ENCODE data around the gene DLX3. TPM values are rescaled to one million over a fixed set of nuclear protein-coding genes. Genes with fewer than 3 reads are reported as not detected.
"Not testable (repeated sequence)": the region's sequence is repeated elsewhere in the genome, so short reads cannot be mapped to it uniquely, and the experiment has no call there.

DLX3 gene
- 1 to 10 TPM; 2.9 to 3.0 TPM for polyA plus RNA-seq

DNA sequence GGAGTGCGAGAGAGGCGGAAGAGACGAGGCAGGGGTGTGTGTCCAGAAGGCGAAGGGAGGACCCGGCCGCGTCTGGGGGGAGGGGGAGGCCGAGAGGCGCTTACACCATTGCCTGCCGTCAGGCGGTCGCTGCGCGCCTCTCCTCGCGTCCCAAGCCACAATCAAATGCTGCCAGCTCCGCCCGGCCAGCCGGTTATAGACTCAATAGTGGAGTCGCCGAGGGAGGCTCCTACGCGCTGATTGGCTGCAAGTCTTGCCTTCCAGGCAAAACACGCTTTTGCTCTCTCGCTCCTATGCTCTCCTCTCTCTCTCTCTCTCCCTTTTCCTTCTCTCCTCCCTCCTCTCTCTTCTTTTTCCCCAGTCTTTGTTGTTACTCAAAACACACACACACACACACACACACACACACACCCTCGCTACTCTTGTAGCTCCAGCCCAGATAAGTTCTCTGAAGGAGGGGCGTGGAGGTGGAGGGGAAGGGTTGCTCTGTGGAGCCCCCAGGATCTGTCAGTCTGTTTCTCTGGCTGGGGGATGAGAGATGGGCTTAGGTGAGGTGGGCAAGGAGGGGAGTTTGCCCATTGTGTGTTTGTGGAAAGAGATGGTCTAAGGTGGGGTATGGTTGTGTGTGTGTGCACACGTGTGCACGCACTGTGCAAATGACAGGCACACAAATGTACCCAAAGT, at the start of gene DLX3:
Gene DLX3, minus strand, starts transcription at position 170 of the 684 bp plus-strand sequence. CDS start 226 bp downstream, outside the sequence.
- Histone ChIP-seq H3K4me1 (ENCODE audit: control insufficient read depth in 2 of 2, insufficient read depth in 2 of 2, low read length in 1 of 2) (peaks cover 10 to 33% of the 10 kb centered on the region in 2 donors), H3K36me3 (ENCODE audit: control insufficient read depth in 2 of 2, insufficient read depth in 2 of 2, low read length in 1 of 2) (peaks cover 0 to 2% of the 10 kb centered on the region in 2 donors), H3K27me3 (ENCODE audit: control insufficient read depth in 1 of 2, insufficient read depth in 2 of 2, low read length in 2 of 2) (peaks cover 0 to 6% of the 10 kb centered on the region in 2 donors), H3K4me3 (ENCODE audit: low read depth in 1 of 2, low read length in 2 of 2) (peak within 1 kb of the TSS; percentile 55 to 56), H3K27ac (ENCODE audit: low read depth in 2 of 2, low read length in 1 of 2) (peak within 1 kb of the TSS; percentile 13 to 44), H3K9me3 (ENCODE audit: control insufficient read depth in 2 of 2, insufficient read depth in 1 of 2, low read depth in 1 of 2, low read length in 1 of 2) (no peaks in the 10 kb centered on the region)
- 3 to 4% methylated on average over 28 to 29 of the region's 29 CpGs for WGBS, 2 donors

DNA sequence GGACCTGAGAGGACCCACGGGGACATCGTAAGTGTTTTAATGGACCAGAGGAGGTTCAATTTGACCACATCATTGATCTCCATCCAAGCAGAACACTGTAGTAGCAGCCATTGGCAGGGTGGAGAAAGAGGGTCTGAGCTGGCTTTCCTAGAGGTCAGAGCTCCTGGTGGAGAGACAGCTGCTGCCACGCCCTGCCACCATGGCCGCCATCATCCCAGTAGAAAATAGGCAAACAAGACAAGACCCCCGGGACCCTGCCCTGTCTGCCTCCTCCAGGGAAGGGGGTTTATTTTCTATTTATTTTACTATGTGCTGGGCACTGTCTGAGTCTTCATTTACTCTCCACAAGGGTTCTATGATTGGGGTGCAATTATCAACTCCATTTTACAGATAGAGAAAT, 49.5 kb upstream of the DLX3 start:
- Histone ChIP-seq H3K36me3 (ENCODE audit: control insufficient read depth in 2 of 2, insufficient read depth in 2 of 2, low read length in 1 of 2) (no peaks in the 10 kb centered on the region), H3K9me3 (ENCODE audit: control insufficient read depth in 2 of 2, insufficient read depth in 1 of 2, low read depth in 1 of 2, low read length in 1 of 2) (no peaks in the 10 kb centered on the region), H3K4me1 (ENCODE audit: control insufficient read depth in 2 of 2, insufficient read depth in 2 of 2, low read length in 1 of 2) (peaks cover 4 to 19% of the 10 kb centered on the region in 2 donors), H3K27me3 (ENCODE audit: control insufficient read depth in 1 of 2, insufficient read depth in 2 of 2, low read length in 2 of 2) (no peaks in the 10 kb centered on the region), H3K27ac (ENCODE audit: low read depth in 2 of 2, low read length in 1 of 2) (no peak overlapping the region), H3K4me3 (ENCODE audit: low read depth in 1 of 2, low read length in 2 of 2) (no peak overlapping the region)
- WGBS, 2 donors: 92 to 98% methylated on average over 5 of the region's 5 CpGs

DNA sequence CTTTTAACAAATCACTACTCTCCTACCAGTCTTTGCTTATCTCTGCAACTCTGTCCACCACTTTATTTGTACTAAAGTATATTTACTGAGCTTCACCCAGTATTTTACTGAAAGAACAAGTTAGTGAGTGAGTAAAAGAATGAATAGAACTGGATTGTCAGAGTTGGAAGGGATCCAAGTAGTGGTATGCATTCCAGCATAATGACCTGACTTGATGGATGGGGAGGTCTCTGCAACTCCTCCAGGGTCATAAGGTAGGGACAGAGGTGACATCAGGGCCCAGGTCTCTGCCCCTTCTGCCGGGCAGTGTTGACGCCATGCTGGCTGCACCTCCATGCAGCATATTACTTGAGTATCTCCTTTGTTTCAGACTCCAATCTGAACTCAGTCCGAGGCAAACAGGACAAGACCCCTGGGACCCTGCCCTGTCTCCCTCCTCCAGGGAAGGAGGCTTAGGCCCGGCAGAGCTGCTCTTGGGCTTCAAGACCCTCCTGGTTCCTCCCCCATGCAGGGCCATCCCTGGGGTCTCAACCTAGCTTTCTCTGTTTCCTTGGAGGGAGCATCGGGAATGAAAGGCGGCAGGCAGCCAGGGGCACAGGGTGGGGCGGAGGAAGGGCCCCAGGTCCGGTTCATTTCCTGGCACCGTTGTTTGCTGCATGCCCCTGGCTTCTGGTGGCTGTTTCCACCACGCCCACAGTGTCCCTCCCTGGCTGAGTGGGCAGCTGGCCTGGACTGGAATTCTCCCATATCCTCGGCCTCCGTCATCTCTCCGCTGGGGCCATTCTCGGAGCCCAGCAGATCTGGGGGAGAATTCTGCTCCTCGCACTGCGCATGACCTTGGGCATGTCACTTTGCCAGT, 48.5 kb upstream of the DLX3 start:
- Histone ChIP-seq H3K4me1 (ENCODE audit: control insufficient read depth in 2 of 2, insufficient read depth in 2 of 2, low read length in 1 of 2) (peaks cover 4 to 19% of the 10 kb centered on the region in 2 donors), H3K27ac (ENCODE audit: low read depth in 2 of 2, low read length in 1 of 2) (peak overlapping the region in 1 of 2 donors; percentile 38), H3K9me3 (ENCODE audit: control insufficient read depth in 2 of 2, insufficient read depth in 1 of 2, low read depth in 1 of 2, low read length in 1 of 2) (no peaks in the 10 kb centered on the region), H3K27me3 (ENCODE audit: control insufficient read depth in 1 of 2, insufficient read depth in 2 of 2, low read length in 2 of 2) (no peaks in the 10 kb centered on the region), H3K36me3 (ENCODE audit: control insufficient read depth in 2 of 2, insufficient read depth in 2 of 2, low read length in 1 of 2) (no peaks in the 10 kb centered on the region), H3K4me3 (ENCODE audit: low read depth in 1 of 2, low read length in 2 of 2) (no peak overlapping the region)
- 62 to 65% methylated on average over 16 of the region's 16 CpGs for WGBS, 2 donors

DNA sequence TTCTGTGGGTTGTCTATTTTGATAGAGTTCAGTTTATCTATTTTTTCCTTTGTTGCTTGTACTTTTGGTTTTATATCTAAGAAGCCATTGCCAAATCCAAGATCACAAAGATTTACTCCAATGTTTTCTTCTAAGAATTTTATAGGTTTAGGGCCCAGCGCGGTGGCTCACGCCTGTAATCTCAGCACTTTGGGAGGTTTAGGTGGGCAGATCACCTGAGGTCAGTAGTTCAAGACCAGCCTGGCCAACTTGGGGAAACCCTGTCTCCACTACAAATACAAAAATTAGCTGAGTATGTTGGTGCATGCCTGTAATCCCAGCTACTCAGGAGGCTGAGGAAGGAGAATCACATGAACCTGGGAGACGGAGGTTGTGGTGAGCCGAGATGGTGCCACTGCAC, 47.2 kb upstream of the DLX3 start:
- H3K9me3 ChIP-seq (ENCODE audit: control insufficient read depth in 2 of 2, insufficient read depth in 1 of 2, low read depth in 1 of 2, low read length in 1 of 2): no peaks in the 10 kb centered on the region
- H3K4me3 ChIP-seq (ENCODE audit: low read depth in 1 of 2, low read length in 2 of 2): no peak overlapping the region
- H3K27me3 ChIP-seq (ENCODE audit: control insufficient read depth in 1 of 2, insufficient read depth in 2 of 2, low read length in 2 of 2): no peaks in the 10 kb centered on the region
- no peaks in the 10 kb centered on the region for H3K36me3 ChIP-seq (ENCODE audit: control insufficient read depth in 2 of 2, insufficient read depth in 2 of 2, low read length in 1 of 2)
- WGBS, 2 donors: 96 to 98% methylated on average over 5 of the region's 5 CpGs
- H3K27ac ChIP-seq (ENCODE audit: low read depth in 2 of 2, low read length in 1 of 2): no peak overlapping the region
- peaks cover 6 to 16% of the 10 kb centered on the region in 2 donors for H3K4me1 ChIP-seq (ENCODE audit: control insufficient read depth in 2 of 2, insufficient read depth in 2 of 2, low read length in 1 of 2)

DNA sequence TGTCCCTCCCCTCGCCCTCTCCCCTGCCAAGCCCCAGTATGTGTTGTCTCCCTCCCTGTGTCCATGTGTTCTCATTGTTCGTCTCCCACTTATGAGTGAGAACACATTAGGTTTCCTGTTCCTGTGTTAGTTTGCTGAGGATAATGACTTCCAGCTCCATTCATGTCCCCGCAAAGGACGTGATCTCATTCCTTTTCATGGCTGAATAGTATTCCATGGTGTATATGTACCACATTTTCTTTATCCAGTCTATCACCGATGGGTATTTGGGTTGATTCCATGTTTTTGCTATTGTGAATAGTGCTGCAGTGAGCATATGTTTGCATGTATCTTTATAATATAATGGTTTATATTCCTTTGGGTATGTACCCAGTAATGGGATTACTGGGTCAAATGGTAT, 45.5 kb upstream of the DLX3 start:
- not testable (repeated sequence) for H3K36me3 ChIP-seq (ENCODE audit: control insufficient read depth in 2 of 2, insufficient read depth in 2 of 2, low read length in 1 of 2); H3K9me3 ChIP-seq (ENCODE audit: control insufficient read depth in 2 of 2, insufficient read depth in 1 of 2, low read depth in 1 of 2, low read length in 1 of 2); H3K4me3 ChIP-seq (ENCODE audit: low read depth in 1 of 2, low read length in 2 of 2); H3K27ac ChIP-seq (ENCODE audit: low read depth in 2 of 2, low read length in 1 of 2); H3K27me3 ChIP-seq (ENCODE audit: control insufficient read depth in 1 of 2, insufficient read depth in 2 of 2, low read length in 2 of 2)
- 89% methylated on average over 5 of the region's 5 CpGs for WGBS, 2 donors
- H3K4me1 ChIP-seq (ENCODE audit: control insufficient read depth in 2 of 2, insufficient read depth in 2 of 2, low read length in 1 of 2): peaks cover 10 to 19% of the 10 kb centered on the region in 2 donors

DNA sequence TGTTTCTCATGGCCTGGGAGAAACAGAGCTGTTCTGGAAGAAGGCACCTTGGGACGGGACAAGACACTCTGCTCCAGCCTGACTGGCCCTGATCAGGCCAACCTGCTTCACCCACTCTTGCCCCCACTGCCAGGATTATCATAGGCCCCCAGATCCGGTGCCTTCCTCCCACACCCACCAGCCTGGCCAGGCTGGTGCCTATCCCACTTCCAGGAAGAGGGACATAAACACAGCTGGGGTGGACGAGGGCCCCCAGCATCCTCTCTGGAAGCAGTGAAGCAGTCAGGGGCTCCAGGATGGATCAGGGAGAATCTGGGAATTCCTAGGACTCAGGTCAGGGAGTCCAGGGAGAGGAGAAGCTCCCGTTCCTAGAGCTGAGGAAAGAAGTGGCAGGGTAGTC, 44.0 kb upstream of the DLX3 start:
- Histone ChIP-seq H3K27me3 (ENCODE audit: control insufficient read depth in 1 of 2, insufficient read depth in 2 of 2, low read length in 2 of 2) (no peaks in the 10 kb centered on the region), H3K9me3 (ENCODE audit: control insufficient read depth in 2 of 2, insufficient read depth in 1 of 2, low read depth in 1 of 2, low read length in 1 of 2) (no peaks in the 10 kb centered on the region), H3K36me3 (ENCODE audit: control insufficient read depth in 2 of 2, insufficient read depth in 2 of 2, low read length in 1 of 2) (no peaks in the 10 kb centered on the region), H3K4me3 (ENCODE audit: low read depth in 1 of 2, low read length in 2 of 2) (no peak overlapping the region), H3K27ac (ENCODE audit: low read depth in 2 of 2, low read length in 1 of 2) (no peak overlapping the region), H3K4me1 (ENCODE audit: control insufficient read depth in 2 of 2, insufficient read depth in 2 of 2, low read length in 1 of 2) (peaks cover 10 to 13% of the 10 kb centered on the region in 2 donors)
- WGBS, 2 donors: 82 to 84% methylated on average over 4 of the region's 4 CpGs

DNA sequence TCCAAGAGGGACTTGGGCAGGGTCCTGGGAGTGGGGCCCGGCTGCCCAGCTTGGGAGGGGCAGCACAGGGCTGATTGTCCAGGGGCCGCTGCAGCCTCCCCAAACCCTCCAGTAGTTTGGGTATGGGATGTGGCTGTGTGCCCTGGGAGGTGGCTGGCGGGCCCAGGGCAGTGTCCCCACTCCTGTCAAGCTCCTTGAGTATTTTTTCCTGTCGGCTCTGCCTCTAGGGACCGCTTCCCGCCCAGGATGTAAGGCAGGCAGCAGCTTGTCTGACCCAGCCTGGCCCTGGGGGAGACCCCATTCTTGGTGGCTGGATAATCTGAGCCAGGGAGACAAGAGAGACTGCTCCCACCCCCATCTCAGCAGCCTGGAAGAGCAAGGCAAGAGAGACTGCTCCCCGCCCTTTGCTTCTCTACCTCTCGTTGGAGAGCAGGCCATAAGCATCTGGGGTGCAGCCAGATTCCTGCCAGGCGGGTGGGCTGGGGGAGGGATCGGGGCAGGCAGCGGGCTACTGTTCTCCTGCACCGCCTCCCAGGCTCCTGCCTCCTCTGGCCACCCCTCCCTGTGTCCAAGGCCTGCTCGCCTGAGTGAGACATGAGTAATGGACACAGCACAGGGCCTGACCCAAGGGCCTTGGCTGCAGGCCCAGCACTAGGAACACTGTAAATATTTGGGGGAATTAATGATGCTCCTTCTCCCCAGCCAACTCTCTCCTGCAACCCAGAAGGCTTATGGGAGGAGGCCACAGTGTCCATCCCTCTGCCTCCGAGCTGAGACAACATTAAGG, 42.5 kb upstream of the DLX3 start:
- Histone ChIP-seq H3K4me3 (ENCODE audit: low read depth in 1 of 2, low read length in 2 of 2) (no peak overlapping the region), H3K27me3 (ENCODE audit: control insufficient read depth in 1 of 2, insufficient read depth in 2 of 2, low read length in 2 of 2) (no peaks in the 10 kb centered on the region), H3K9me3 (ENCODE audit: control insufficient read depth in 2 of 2, insufficient read depth in 1 of 2, low read depth in 1 of 2, low read length in 1 of 2) (no peaks in the 10 kb centered on the region), H3K36me3 (ENCODE audit: control insufficient read depth in 2 of 2, insufficient read depth in 2 of 2, low read length in 1 of 2) (no peaks in the 10 kb centered on the region), H3K27ac (ENCODE audit: low read depth in 2 of 2, low read length in 1 of 2) (peak overlapping the region; percentile 37 to 61), H3K4me1 (ENCODE audit: control insufficient read depth in 2 of 2, insufficient read depth in 2 of 2, low read length in 1 of 2) (peaks cover 6 to 11% of the 10 kb centered on the region in 2 donors)
- 34 to 38% methylated on average over 11 to 14 of the region's 14 CpGs for WGBS, 2 donors

DNA sequence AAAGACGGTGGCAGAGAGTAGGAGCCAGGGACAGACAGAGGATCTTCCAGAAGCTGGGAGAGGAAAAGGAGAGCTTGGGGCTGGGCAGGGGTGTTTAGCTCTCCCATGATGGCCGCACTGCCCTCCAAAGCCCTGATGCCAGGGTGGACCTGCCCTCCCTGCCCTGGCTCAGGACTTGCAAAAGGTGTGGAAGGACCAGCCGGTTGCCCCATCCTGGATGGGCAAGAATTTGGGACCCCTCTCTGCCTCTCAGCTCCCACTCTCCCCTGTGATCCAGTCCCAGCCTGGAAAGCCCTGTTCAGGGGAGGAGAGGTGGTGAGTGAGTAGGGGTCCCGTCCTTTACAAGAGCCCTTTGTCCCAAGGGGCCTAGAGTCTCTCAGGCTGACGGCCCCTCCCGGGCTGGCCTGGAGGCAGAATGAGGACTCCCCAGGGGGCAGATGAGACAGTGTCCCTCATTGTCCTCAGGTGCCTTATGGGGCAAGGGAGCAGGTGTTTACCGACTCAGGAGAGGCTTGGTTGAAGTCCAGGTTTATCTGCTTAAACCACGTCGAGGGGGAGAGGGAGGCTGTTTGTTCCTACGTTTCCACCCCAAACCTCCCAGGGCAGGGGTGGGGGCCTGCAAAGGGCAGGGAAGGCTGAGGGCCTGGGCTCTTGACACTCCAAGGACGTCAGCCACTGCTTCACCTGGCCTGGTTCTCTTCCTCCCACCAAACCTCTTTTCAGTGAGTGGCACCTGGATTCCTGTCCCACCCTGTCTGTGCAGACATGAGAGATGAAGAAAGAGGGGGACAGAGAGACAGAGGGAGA, 41.6 kb upstream of the DLX3 start:
- peak overlapping the region in 1 of 2 donors; percentile 61 for H3K27ac ChIP-seq (ENCODE audit: low read depth in 2 of 2, low read length in 1 of 2)
- no peaks in the 10 kb centered on the region for H3K27me3 ChIP-seq (ENCODE audit: control insufficient read depth in 1 of 2, insufficient read depth in 2 of 2, low read length in 2 of 2)
- H3K4me3 ChIP-seq (ENCODE audit: low read depth in 1 of 2, low read length in 2 of 2): no peak overlapping the region
- WGBS, 2 donors: 59 to 64% methylated on average over 11 of the region's 11 CpGs
- no peaks in the 10 kb centered on the region for H3K9me3 ChIP-seq (ENCODE audit: control insufficient read depth in 2 of 2, insufficient read depth in 1 of 2, low read depth in 1 of 2, low read length in 1 of 2)
- peaks cover 6 to 11% of the 10 kb centered on the region in 2 donors for H3K4me1 ChIP-seq (ENCODE audit: control insufficient read depth in 2 of 2, insufficient read depth in 2 of 2, low read length in 1 of 2)
- H3K36me3 ChIP-seq (ENCODE audit: control insufficient read depth in 2 of 2, insufficient read depth in 2 of 2, low read length in 1 of 2): no peaks in the 10 kb centered on the region

DNA sequence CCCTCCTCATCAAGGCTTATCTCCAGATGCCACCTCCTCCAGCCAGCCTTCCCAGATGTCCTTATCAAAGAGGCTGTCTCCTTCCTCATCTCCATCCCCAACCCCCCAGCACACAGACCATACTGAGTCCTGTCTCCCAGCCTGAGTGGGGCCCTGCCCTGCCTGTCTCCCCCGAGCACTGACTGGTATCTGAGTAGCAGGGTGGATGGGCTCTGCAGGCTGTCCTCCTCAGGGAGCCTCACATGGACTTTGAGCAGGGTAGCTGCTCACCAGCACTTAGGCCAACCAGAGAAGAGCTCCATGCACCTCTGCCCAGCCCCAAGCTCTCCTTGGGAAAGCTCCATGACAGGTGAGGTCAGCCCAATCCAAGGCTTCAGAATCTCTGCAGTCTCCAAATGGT, 40.9 kb upstream of the DLX3 start:
- Histone ChIP-seq H3K4me3 (ENCODE audit: low read depth in 1 of 2, low read length in 2 of 2) (no peak overlapping the region), H3K4me1 (ENCODE audit: control insufficient read depth in 2 of 2, insufficient read depth in 2 of 2, low read length in 1 of 2) (peaks cover 6 to 11% of the 10 kb centered on the region in 2 donors), H3K27me3 (ENCODE audit: control insufficient read depth in 1 of 2, insufficient read depth in 2 of 2, low read length in 2 of 2) (no peaks in the 10 kb centered on the region), H3K27ac (ENCODE audit: low read depth in 2 of 2, low read length in 1 of 2) (no peak overlapping the region), H3K36me3 (ENCODE audit: control insufficient read depth in 2 of 2, insufficient read depth in 2 of 2, low read length in 1 of 2) (no peaks in the 10 kb centered on the region), H3K9me3 (ENCODE audit: control insufficient read depth in 2 of 2, insufficient read depth in 1 of 2, low read depth in 1 of 2, low read length in 1 of 2) (no peaks in the 10 kb centered on the region)
- WGBS, 2 donors: 92 to 94% methylated on average over 1 of the region's 1 CpG

Measured in esophagus (tissue), 2 donors.